Subcutaneous abdominal adipose tissue (tissue), 5 donors: ENCODE results near the gene TNFAIP2.

ENCODE experiments used
- H3K27ac ChIP-seq: one replicate; pipeline ENCODE4 v1.7.0; 2013; ENCODE audit warnings: low read depth, mild to moderate bottlenecking, inconsistent platforms, low read length, moderate library complexity
- H3K27me3 ChIP-seq, 5 donors: one replicate each; pipeline ENCODE4 v1.7.0; 2013; ENCODE audit warnings: low read length in 5 of 5, inconsistent platforms in 1 of 5; ENCODE audit not compliant: control insufficient read depth in 5 of 5, insufficient read depth in 4 of 5
- H3K36me3 ChIP-seq, 5 donors: one replicate each; pipeline ENCODE4 v1.7.0; 2013; ENCODE audit warnings: low read length in 5 of 5; ENCODE audit not compliant: control insufficient read depth in 5 of 5, insufficient read depth in 5 of 5
- H3K4me1 ChIP-seq, 5 donors: one replicate each; pipeline ENCODE4 v1.7.0; 2013; ENCODE audit warnings: low read length in 5 of 5, mild to moderate bottlenecking in 3 of 5, moderate library complexity in 1 of 5; ENCODE audit not compliant: control insufficient read depth in 5 of 5, insufficient read depth in 5 of 5
- H3K4me3 ChIP-seq, 5 donors: one replicate each; pipeline ENCODE4 v1.7.0; 2013; ENCODE audit warnings: low read length in 5 of 5, low read depth in 1 of 5
- H3K9ac ChIP-seq, 5 donors: one replicate each; pipeline ENCODE4 v1.7.0; 2013; ENCODE audit warnings: low read length in 5 of 5, mild to moderate bottlenecking in 4 of 5, moderate library complexity in 3 of 5
- H3K9me3 ChIP-seq, 5 donors: one replicate each; pipeline ENCODE4 v1.7.0; 2013; ENCODE audit warnings: low read length in 5 of 5; ENCODE audit not compliant: control insufficient read depth in 5 of 5
- donor health status: healthy.
- donor health status: healthy.
- donor health status: healthy.
- donor health status: healthy.
- donor health status: healthy.

Gene TNFAIP2, protein sequence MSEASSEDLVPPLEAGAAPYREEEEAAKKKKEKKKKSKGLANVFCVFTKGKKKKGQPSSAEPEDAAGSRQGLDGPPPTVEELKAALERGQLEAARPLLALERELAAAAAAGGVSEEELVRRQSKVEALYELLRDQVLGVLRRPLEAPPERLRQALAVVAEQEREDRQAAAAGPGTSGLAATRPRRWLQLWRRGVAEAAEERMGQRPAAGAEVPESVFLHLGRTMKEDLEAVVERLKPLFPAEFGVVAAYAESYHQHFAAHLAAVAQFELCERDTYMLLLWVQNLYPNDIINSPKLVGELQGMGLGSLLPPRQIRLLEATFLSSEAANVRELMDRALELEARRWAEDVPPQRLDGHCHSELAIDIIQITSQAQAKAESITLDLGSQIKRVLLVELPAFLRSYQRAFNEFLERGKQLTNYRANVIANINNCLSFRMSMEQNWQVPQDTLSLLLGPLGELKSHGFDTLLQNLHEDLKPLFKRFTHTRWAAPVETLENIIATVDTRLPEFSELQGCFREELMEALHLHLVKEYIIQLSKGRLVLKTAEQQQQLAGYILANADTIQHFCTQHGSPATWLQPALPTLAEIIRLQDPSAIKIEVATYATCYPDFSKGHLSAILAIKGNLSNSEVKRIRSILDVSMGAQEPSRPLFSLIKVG

DNA sequence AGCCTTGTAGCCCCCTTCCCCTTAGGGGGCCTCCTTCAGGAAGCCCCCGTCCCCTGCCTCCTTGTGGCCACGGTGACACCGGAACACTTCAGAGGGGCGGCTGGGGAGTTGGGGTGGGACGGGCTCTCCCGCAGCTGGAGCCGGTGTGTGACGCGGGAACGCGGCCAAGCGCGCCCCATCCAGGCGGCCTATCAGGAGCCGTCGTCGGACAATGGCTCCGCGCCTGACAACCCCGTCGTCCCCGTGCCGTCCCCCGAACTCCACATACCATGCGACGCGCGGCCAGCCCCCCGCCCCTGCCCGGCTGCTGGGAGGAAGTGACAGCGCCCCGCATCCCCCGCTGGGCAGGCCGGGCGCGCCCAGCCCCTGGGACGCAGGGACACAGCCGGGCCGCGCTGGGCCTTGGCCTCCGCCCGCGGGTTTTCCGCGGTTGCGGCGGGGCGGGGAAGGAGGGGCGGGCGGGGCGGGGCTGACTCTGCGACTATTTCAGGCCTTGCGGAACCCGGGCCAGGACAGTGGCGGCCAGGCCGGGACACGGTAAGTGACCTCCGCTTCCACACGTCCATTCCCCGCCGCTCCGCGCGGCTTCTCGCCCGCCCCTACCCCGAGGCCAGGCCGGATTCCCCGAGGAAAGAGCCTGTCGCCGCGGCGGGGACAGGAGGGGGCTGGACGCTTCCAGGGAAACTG is at the start of gene TNFAIP2:
Gene TNFAIP2, plus strand, starts transcription at position 515 of the 687 bp plus-strand sequence. CDS start 2,997 bp downstream, outside the sequence.
- Histone ChIP-seq H3K9ac (peak within 1 kb of the TSS in 4 of 5 donors; percentile 65 to 94 (median 86)), H3K9me3 (no peaks in the 10 kb centered on the region), H3K4me1 (peaks cover 33 to 93% (median 88%) of the 10 kb centered on the region in 5 donors), H3K27me3 (no peaks in the 10 kb centered on the region), H3K27ac (peak within 1 kb of the TSS; percentile 97), H3K36me3 (peaks cover 0 to 20% (median 17%) of the 10 kb centered on the region in 5 donors), H3K4me3 (peak within 1 kb of the TSS; percentile 48 to 79 (median 76))

DNA sequence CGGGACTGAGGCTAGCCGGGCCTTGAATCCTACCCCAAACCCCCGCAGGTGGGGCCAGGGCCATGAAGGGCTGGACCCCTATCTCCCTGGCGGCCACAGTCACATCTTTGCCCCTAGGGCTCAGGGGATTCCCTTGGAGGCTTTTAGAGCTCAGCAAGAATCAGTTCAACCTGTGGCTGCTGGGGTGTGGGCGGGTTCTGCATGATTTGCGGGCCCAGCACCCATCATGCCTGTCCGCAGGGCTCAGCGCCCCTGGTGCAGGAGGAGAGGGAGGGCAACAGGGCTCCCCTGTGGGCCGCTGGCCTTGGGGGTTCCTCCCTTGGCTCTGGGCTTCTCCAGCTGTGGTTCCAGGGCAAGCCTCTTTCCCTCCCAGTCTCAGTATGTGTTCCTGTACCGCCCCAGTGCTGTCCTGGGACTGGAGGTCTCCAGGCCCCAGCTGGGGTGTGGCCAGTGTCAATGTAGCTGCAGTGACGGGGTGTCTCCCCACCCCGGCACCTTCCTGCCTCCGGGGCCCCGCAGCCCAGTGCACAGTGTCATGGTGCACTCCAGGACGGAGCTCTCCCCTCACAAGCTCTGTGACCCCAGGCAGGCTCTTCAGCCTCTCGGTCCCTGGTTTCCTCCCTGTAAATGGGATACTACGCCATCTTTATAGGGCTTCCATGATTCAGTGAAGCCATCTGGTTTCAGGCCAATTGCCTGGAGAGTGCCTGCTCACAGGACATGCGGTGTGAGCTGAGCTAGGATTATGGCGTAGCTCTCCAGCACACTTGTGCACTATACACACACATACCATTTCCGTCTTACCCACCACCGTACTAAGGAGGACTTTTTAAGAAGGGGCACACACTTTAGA is 49.2 kb upstream of the TNFAIP2 start:
- Histone ChIP-seq H3K4me1 (peaks cover 12 to 51% (median 41%) of the 10 kb centered on the region in 5 donors), H3K27ac (peak overlapping the region; percentile 90), H3K9ac (peak overlapping the region in 2 of 5 donors; percentile 35 to 56)

DNA sequence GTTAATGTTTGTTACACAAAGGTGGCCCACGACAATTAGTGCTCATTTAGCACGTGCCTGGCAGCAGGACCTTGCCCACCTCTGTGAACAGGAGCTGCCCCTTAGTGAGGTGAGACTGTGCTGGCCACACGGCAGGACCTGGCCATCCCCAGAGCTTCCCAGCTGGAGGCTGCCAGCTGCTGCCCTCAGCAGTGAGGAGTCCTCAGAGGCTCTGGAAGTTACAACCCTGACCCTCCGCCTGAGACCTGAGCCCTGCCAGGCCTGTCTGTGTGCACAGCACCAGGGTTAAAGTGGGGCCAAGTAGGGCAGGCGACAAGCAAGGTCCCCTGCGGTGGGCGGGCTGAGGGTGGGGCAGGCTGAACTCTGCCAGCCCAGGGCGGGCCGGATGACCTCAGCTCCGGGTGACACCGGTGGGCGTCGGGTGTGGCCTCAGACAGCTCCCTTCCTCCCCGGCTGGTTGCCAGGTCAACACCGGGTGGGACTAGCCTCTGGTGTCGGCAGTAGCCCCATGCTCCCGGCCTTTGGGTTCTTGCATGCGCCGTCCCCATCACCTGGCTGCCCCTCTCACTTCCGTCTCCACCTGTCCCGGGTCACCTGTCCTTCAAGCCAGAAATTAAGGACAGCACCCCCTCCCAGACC is 48.4 kb upstream of the TNFAIP2 start:
- Histone ChIP-seq H3K36me3 (no peaks in the 10 kb centered on the region), H3K27ac (peak overlapping the region; percentile 90), H3K27me3 (no peaks in the 10 kb centered on the region), H3K9me3 (no peaks in the 10 kb centered on the region), H3K4me1 (peaks cover 12 to 51% (median 41%) of the 10 kb centered on the region in 5 donors), H3K4me3 (peak overlapping the region in 4 of 5 donors; percentile 42 to 70 (median 60)), H3K9ac (peak overlapping the region; percentile 35 to 80 (median 65))

More for the DNA sequence above, 49.2 kb upstream of the TNFAIP2 start:
- no peaks in the 10 kb centered on the region for H3K36me3 ChIP-seq
- peak overlapping the region in 2 of 5 donors; percentile 14 to 67 for H3K4me3 ChIP-seq
- H3K9me3 ChIP-seq = no peaks in the 10 kb centered on the region
- no peaks in the 10 kb centered on the region for H3K27me3 ChIP-seq

DNA sequence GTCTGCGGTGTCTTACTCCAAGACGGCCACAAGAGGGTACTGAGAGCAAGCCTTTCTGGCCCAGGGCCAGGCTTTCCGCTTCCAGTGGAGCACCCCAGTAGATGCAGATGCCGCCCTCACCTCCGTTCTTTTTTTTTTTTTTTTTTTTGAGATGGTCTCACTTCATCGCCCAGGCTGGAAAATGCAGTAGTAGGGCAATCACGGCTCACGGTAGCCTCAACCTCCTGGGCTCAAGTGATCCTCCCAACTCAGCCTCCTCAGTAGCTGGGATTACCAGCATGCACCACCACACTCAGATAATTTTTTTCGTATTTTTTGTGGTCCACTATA is 44.9 kb upstream of the TNFAIP2 start:
- Histone ChIP-seq H3K27ac (no peak overlapping the region), H3K9ac (no peak overlapping the region)

DNA sequence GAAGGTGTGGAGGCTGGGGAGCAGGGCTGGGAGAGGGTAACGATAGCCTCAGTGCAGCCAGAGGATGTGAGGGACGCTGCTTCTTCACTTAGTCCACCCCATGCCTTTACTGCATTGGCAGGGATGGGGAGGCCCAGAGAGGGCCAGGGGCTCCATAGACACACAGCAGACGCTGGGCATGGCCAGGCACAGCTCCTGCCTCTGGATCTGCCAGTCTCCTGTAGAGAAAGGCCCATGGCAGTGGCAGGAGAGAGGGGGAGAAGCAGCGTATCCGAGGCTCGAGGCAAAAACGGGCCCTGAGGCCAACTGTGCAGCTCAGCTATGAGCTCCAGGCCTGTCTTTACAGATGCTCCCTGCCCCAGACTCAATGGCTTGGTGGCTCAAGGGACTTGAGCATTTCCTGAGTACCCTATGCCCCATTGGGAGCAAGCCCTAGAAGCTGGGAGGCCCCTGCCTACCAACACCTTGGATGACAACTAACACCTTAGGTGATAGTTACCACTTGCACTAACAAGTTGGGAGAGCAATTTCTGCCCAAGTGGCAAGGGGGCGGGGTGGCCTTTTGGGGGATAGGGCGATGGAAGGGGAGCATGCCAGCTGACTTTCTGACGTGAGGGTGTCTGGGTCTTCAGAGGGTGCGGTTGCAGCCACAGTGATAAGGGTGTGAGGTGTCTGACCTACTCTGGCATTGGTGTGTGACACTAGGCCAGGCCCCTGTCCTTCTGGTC is 44.2 kb upstream of the TNFAIP2 start:
- H3K9me3 ChIP-seq = no peaks in the 10 kb centered on the region
- peaks cover 0 to 6% (median 6%) of the 10 kb centered on the region in 5 donors for H3K27me3 ChIP-seq
- no peak overlapping the region for H3K4me3 ChIP-seq
- peaks cover 4 to 25% (median 16%) of the 10 kb centered on the region in 5 donors for H3K4me1 ChIP-seq
- H3K9ac ChIP-seq = no peak overlapping the region
- no peaks in the 10 kb centered on the region for H3K36me3 ChIP-seq
- H3K27ac ChIP-seq = no peak overlapping the region

More for the DNA sequence above, 44.9 kb upstream of the TNFAIP2 start:
- H3K9me3 ChIP-seq = no peaks in the 10 kb centered on the region
- H3K27me3 ChIP-seq = peaks cover 0 to 6% (median 4%) of the 10 kb centered on the region in 5 donors
- no peaks in the 10 kb centered on the region for H3K36me3 ChIP-seq
- peaks cover 4 to 28% (median 22%) of the 10 kb centered on the region in 5 donors for H3K4me1 ChIP-seq
- H3K4me3 ChIP-seq = no peak overlapping the region

DNA sequence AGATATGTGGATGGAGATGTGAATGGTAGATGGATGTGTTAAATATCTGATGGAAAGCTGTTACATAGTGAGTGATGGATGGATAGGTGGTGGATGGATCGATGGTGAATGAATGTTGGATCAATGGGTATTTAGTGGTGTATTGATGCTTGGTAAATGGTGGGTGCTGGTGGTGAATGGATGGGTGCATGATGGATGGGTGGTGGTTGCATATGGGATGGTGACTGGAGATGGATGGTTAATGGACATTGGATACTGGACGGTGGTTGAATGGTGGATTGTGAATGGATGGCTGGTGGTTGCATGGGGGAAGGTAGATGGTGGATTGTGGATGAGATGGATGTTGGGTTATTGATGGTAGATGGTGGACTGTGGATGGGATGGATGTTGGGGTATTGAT is 41.3 kb upstream of the TNFAIP2 start:
- Histone ChIP-seq H3K9ac (no peak overlapping the region), H3K27ac (no peak overlapping the region), H3K27me3 (peaks cover 0 to 23% (median 13%) of the 10 kb centered on the region in 5 donors), H3K4me1 (peaks cover 0 to 16% (median 9%) of the 10 kb centered on the region in 5 donors), H3K9me3 (no peaks in the 10 kb centered on the region), H3K4me3 (no peak overlapping the region), H3K36me3 (no peaks in the 10 kb centered on the region)

DNA sequence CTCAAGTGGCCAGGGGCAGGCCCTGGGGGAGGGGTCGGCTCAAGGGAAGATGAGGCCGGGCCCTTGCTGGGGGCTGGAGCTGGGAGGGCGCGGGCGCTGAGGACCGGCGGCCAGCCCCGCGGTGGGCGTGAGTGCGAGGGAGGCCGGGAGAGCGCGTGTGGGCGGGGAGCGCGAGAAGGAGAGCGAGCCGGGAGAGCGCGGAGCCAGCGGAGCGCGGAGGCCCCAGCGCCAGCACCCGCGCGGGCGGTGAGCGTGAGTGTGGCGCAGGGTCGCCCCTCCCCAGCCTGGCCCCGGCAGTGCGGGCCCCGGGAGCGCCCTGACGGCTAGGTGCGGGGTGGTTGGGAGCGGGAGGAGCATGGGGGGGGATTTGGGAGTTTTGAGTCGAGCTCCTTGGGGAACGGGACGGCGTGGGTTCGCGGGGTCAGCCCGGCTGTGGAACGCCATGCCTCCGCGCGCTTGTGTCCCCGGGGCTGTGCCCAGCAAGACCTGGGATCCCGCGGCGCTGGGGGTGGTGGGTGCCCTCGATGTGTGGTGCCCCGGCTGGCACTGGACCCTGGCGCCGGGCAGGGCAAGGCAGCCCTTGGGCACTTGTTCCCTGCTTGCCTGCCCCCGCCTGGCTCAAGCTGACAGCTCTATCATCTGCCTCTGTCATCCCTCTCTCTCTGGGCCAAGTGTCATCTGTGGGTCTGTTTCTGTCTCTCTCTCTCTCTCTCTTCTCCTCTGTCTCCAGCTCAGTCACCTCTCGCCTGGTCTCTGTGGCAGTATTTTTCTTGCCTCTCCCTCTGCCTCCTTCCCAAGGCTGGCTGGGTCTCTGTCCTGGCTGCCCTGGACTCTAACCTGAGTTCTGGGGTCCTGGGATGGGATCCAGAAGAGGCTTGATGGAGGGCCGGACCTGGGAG is 39.0 kb upstream of the TNFAIP2 start, which contains the start of gene LBHD2:
Gene LBHD2, plus strand, starts transcription at position 190 of the 899 bp plus-strand sequence. CDS start 1,803 bp downstream, outside the sequence.
- Histone ChIP-seq H3K27ac (no peak within 1 kb of the TSS), H3K36me3 (no peaks in the 10 kb centered on the region), H3K9me3 (no peaks in the 10 kb centered on the region), H3K27me3 (peaks cover 0 to 27% (median 13%) of the 10 kb centered on the region in 5 donors), H3K4me1 (peaks cover 0 to 10% (median 9%) of the 10 kb centered on the region in 5 donors), H3K4me3 (peak within 1 kb of the TSS in 3 of 5 donors; percentile 18 to 46 (median 24)), H3K9ac (peak within 1 kb of the TSS in 1 of 5 donors; percentile 30)
